ENCODE results near the gene FRMD4B. TPM values are rescaled to one million over a fixed set of nuclear protein-coding genes. Genes with fewer than 3 reads are reported as not detected.

The FRMD4B gene
- total and polyA plus RNA-seq, 10 of the 15 experiments (the other 5 are each of a cell fraction or from before 2014, with no cell fraction given): 3.9 to 11.4 (median 8.0) TPM

DNA sequence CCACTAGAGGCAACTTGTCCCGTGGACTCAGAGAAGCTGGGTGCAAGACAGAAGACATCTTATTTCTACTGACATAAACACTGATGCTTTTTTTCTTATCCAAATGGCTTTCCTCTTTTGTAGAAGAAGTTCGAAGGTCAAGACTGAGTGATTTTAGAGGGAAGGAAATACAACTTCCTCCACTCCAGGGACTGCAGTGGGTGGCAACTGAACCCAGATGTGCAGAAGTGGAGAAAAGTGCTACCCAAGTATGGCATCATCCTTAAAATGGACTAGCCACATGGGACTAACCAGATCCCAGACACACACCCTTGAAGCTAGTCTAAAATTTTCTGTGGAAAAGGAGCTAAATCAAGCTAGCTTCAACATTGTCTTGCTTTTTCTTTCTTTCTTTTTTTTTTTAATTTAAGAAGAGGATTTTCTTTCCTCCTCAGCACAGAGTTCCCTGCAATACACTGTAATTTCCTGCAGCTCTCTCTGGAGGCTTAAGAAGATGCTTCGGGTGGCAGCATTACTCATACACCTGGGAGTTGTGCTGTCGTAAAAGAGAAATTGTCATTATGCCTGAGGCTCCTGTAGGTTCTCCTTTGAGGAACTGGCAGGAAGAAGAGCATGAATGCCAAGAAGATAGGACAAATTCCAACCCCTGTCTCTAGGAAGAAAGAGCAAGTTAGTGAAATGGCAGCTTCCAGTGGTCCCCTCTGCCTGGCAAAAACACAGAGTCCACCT is 3.8 kb upstream of the FRMD4B start:
- POLR2A ChIA-PET: no interaction called here
- no peaks in the 10 kb centered on the region for H3K79me2 ChIP-seq (ENCODE audit: control insufficient read depth, insufficient read depth, low read length)

More for the DNA sequence above, 3.8 kb upstream of the FRMD4B start:
- peaks cover 9 to 10% of the 10 kb centered on the region in 2 experiments for H3K27me3 ChIP-seq (replicated peaks in 1 of 2; ENCODE audit: control insufficient read depth in 2 of 2, insufficient read depth in 2 of 2, low read length in 1 of 2)
- DNase-seq (ENCODE audit: low read depth, low spot score) (no peak), FAIRE-seq (no peak), ATAC-seq (no peak)
- 6% methylated on average over 4 of the region's 4 CpGs for WGBS (ENCODE audit: insufficient coverage, insufficient replicate concordance, low lambda C conversion rate, missing lambda C conversion rate)
- no peak overlapping the region for H3K4me2 ChIP-seq (ENCODE audit: control insufficient read depth, insufficient read depth)
- no peak overlapping the region for H2AFZ ChIP-seq (ENCODE audit: control insufficient read depth, low read depth, low read length)
- CTCF ChIA-PET: interaction anchor here (1.0 kb wide), 1 partner anchor 50 kb away, joined by 3 read pairs; no protein-coding TSS in a partner anchor
- H3K9me3 ChIP-seq (replicated peaks; ENCODE audit: control insufficient read depth, insufficient read depth, low read length): no peaks in the 10 kb centered on the region
- no TSS peak for BruUV-seq (replicated peaks)
- no peak overlapping the region for H3K4me3 ChIP-seq
- SMC1A ChIA-PET (ENCODE audit: uncharacterized antibody, unreplicated experiment): interaction anchor here (0.7 to 1.0 kb wide), 3 partner anchors 12 to 55 kb away, joined by 3 read pairs; no protein-coding TSS in a partner anchor
- in situ Hi-C loops (cut with MboI): no loop called here
- H3K36me3 ChIP-seq (ENCODE audit: control insufficient read depth in 2 of 2, insufficient read depth in 2 of 2, low read length in 1 of 2): no peaks in the 10 kb centered on the region
- H3K4me1 ChIP-seq (ENCODE audit: control insufficient read depth, insufficient read depth, low read length): no peaks in the 10 kb centered on the region
- TF ChIP-seq, protein P1, sequence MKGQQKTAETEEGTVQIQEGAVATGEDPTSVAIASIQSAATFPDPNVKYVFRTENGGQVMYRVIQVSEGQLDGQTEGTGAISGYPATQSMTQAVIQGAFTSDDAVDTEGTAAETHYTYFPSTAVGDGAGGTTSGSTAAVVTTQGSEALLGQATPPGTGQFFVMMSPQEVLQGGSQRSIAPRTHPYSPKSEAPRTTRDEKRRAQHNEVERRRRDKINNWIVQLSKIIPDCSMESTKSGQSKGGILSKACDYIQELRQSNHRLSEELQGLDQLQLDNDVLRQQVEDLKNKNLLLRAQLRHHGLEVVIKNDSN (IDR thresholded peaks at IDR 0.05; ENCODE audit: borderline replicate concordance, extremely low read length, insufficient read depth, low read depth, low read length): no peak
- TF ChIP-seq WRNIP1 (IDR thresholded peaks at IDR 0.05; ENCODE audit: borderline replicate concordance, low read depth, low read length) (no peak), STAT3 (IDR thresholded peaks at IDR 0.05; ENCODE audit: low read depth, low read length) (no peak), CBFB (IDR thresholded peaks at IDR 0.05; ENCODE audit: low read depth) (no peak), POLR2AphosphoS2 (IDR thresholded peaks at IDR 0.05; ENCODE audit: low read depth, low read length) (no peak), ZNF207 (IDR thresholded peaks at IDR 0.05; ENCODE audit: borderline replicate concordance) (no peak), RBBP5 (conservative IDR thresholded peaks at IDR 0.05) (no peak), STAT1 (conservative IDR thresholded peaks at IDR 0.05) (no peak), FOXM1 (IDR thresholded peaks at IDR 0.05; ENCODE audit: low read depth, low read length) (no peak), SP1 (IDR thresholded peaks at IDR 0.05; ENCODE audit: low read depth, low read length) (no peak), TCF12 (IDR thresholded peaks at IDR 0.05; ENCODE audit: low read depth, low read length) (no peak)
- TF ChIP-seq, protein P2, sequence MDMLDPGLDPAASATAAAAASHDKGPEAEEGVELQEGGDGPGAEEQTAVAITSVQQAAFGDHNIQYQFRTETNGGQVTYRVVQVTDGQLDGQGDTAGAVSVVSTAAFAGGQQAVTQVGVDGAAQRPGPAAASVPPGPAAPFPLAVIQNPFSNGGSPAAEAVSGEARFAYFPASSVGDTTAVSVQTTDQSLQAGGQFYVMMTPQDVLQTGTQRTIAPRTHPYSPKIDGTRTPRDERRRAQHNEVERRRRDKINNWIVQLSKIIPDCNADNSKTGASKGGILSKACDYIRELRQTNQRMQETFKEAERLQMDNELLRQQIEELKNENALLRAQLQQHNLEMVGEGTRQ (IDR thresholded peaks at IDR 0.05; ENCODE audit: borderline replicate concordance, low read depth, low read length): no peak
- H3K27ac ChIP-seq (ENCODE audit: control insufficient read depth, insufficient read depth): no peak overlapping the region
- no peak overlapping the region for H3K9ac ChIP-seq (ENCODE audit: control insufficient read depth, insufficient read depth, low read length)
- RAD21 ChIA-PET (ENCODE audit: unreplicated experiment): interaction anchor here (0.8 kb wide), 1 partner anchor 21 kb away, joined by 3 read pairs; no protein-coding TSS in a partner anchor
- no peaks in the 10 kb centered on the region for H4K20me1 ChIP-seq (ENCODE audit: control insufficient read depth, insufficient read depth)
- intact Hi-C loops (cut with micrococcal nuclease; ENCODE audit: unreplicated experiment): no loop called here
